ENCODE measurements around the gene ELF1.

Gene ELF1

DNA sequence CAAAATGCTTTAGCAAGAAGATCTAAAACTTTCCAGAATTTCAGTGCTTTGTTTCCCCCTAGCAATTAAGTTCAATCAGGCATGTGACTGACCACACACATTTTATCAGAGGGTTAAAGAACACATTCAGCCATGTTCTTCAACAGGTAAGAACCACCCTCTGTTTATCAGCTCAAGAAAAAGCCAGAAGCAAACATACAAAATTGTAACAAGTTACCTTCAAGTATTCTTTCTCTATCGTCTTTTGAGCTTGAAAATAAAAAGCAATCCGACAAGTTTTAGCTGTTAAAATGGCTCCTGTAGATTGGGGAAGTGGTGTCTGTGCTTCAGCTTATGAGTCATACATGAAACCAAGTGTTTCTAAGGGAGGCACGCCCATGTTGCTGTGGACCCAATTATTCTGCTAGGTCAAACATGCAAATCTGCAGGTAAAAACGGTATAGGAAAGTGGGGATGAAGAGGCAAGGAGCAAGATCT, at the start of gene ELF1:
TSS of gene ELF1 (minus strand) at position 306 of the 477 bp plus-strand sequence. CDS start 37,262 bp downstream, outside the sequence.
- no peaks in the 10 kb centered on the region for H3K9me3 ChIP-seq
- peak within 1 kb of the TSS; percentile 71 for H3K4me2 ChIP-seq
- peaks cover 2% of the 10 kb centered on the region; the same call in 1 of the 2 replicates for H3K36me3 ChIP-seq
- peaks cover 20% of the 10 kb centered on the region for H3K4me1 ChIP-seq
- H3K4me3 ChIP-seq = peak within 1 kb of the TSS; percentile 76
- peaks cover 7% of the 10 kb centered on the region for H4K20me1 ChIP-seq
- TF ChIP-seq Cebpa-rat (IDR thresholded peaks at IDR 0.05) = no peak
- peak within 1 kb of the TSS; percentile 96 for H3K9ac ChIP-seq
- no peaks in the 10 kb centered on the region for H3K27me3 ChIP-seq
- H3K27ac ChIP-seq = peak within 1 kb of the TSS; percentile 94

DNA sequence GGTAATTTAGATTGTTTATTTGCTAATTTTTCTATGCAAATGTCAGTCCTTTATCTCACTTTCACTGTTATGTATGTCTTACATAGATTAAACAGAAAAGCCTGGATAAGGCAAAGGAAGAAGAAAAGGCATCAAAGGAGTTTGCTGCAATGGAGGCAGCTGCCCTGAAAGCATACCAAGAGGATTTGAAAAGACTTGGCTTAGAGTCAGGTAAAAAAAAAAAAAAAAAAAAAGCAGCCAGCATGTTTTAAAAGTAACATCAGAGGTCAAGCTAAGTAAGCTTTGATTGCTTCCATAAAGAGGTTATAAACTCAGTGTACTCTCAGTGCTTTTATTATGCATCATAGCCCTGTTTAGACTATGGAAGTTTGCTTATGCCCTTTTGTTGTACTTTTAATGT, 46.0 kb upstream of the ELF1 start:
- H3K4me1 ChIP-seq = peaks cover 14% of the 10 kb centered on the region
- no peak overlapping the region for H3K4me2 ChIP-seq
- no peak overlapping the region for H3K27ac ChIP-seq
- no peaks in the 10 kb centered on the region for H3K9me3 ChIP-seq
- H3K36me3 ChIP-seq = peaks cover 50% of the 10 kb centered on the region
- H3K9ac ChIP-seq = no peak overlapping the region
- TF ChIP-seq Cebpa-rat (IDR thresholded peaks at IDR 0.05) = no peak
- H3K4me3 ChIP-seq = no peak overlapping the region
- no peaks in the 10 kb centered on the region for H3K27me3 ChIP-seq
- H4K20me1 ChIP-seq = peaks cover 14% of the 10 kb centered on the region; the same call in 1 of the 2 replicates

DNA sequence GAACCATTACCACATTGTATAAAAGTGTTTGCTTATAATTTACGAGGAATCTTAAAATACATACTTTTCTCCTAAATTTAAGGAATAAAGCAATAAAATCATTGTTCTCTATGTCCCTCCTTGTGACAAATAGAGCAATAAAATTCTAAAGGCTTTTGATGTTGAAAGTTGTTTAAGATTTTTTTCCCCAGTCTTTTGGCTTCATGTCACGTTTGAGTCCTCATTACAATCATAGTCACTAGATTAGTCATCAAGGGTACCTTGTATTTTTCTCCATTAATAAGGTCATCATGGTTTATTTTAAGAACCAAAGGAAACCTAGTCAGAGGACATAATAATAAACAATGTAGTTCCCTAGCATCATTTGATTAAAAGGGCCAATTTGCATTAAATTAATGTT, 45.4 kb upstream of the ELF1 start:
- no peak for TF ChIP-seq Cebpa-rat (IDR thresholded peaks at IDR 0.05)
- H4K20me1 ChIP-seq = peaks cover 14% of the 10 kb centered on the region; the same call in 1 of the 2 replicates
- H3K36me3 ChIP-seq = peaks cover 44% of the 10 kb centered on the region
- no peak overlapping the region for H3K27ac ChIP-seq
- H3K9ac ChIP-seq = no peak overlapping the region
- H3K4me3 ChIP-seq = no peak overlapping the region
- no peaks in the 10 kb centered on the region for H3K9me3 ChIP-seq
- H3K27me3 ChIP-seq = no peaks in the 10 kb centered on the region
- peaks cover 14% of the 10 kb centered on the region for H3K4me1 ChIP-seq
- no peak overlapping the region for H3K4me2 ChIP-seq

DNA sequence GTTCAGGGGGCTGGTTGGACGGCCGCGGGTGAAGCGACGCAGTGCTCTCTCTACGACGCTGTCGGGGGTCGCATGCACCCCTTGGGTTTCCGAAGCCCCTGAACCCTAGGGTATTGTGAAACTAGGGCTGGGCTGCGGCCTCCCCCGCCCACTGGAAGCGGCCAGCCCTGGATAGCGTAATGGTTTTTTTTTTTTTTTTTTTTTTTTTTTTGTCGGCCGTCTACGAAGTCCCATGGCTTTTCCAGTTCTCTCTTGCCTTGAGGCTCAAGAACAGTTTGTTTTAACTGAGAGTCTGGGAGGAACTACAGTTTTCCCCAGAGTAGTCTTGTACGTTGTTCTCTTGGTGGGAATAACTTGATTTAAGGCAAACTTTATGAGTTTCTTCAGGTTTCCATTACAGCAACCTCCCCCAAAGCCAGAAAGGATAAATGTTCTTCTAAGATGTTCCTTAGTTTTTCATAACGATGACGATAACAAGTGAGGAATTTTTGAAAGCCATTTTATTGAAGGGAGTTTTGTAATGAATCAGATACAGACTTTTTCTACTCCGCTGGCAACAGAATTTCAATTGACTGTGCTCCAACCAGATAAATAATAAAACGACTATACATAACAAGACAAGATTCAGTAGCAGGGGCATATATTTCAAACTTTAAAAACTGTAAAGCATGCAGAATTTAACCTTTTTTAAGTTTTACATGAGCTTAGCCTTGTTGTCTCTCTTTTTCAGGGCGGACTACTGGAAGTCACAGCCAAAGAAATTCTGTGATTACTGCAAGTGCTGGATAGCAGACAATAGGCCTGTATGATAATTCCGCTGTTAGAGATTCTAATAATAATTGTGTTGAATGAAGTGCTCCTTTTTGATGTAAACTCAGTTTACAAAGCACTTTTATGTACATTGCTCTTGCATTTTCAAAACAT, 43.1 kb upstream of the ELF1 start:
- peaks cover 29% of the 10 kb centered on the region for H3K4me1 ChIP-seq
- no peaks in the 10 kb centered on the region for H3K27me3 ChIP-seq
- peaks cover 23% of the 10 kb centered on the region; the same call in 1 of the 2 replicates for H4K20me1 ChIP-seq
- TF ChIP-seq Cebpa-rat (IDR thresholded peaks at IDR 0.05) = peak; percentile 51; the same call in 1 of the 2 replicates
- peak overlapping the region; percentile 88 for H3K4me2 ChIP-seq
- peak overlapping the region; percentile 89 for H3K27ac ChIP-seq
- H3K4me3 ChIP-seq = peak overlapping the region; percentile 78
- peak overlapping the region; percentile 92 for H3K9ac ChIP-seq
- H3K9me3 ChIP-seq = no peaks in the 10 kb centered on the region
- peaks cover 22% of the 10 kb centered on the region for H3K36me3 ChIP-seq

DNA sequence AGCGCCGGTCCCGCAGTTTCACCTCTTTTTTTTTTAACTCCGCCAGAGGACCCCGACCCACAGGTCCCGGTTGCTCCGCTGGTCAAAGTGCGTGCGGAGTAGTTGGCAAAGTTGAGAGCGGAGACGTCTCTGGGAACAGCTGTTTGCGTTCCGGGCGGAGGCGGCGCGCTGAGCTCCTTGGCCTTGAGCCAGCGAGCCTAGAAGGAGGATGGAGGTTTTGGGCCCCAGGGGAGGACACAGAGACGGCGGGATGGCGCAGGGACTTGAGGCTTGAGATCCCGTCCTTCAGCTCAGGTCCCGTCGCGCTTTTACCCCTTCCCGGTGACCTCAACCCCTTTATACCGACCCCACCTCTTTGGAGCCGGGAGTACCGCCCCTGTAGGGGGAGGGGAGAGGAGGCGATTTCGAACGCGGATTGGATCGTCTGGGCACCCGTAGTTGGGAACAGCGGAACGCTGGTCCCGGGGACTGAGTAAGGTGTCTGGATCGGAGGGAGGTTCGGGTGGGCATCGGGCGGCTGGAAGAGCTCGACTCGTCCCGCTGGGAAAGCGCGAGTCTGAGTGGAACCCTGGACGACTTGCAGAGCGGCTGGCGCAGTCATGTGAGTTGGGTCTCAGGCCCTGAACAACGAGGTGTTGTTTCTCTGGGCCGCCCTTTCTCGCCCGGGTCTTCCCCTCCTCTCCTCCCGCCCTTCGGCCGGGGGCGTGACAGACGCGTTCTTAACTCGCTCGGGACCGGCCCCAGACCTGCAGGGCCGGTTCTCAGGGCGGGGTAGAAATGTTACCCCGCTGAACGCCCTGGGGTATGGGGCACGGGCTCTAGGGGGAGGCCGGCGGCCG, 42.2 kb upstream of the ELF1 start, which contains the start of gene WBP4:
TSS of gene WBP4 (plus strand) at position 435 of the 839 bp plus-strand sequence. CDS start at position 600, 165 bp downstream.
- no peaks in the 10 kb centered on the region for H3K27me3 ChIP-seq
- H3K9me3 ChIP-seq = no peaks in the 10 kb centered on the region
- H3K4me1 ChIP-seq = peaks cover 38% of the 10 kb centered on the region
- H3K9ac ChIP-seq = peak within 1 kb of the TSS; percentile 92
- H3K27ac ChIP-seq = peak within 1 kb of the TSS; percentile 89
- peaks cover 14% of the 10 kb centered on the region for H3K36me3 ChIP-seq
- peak within 1 kb of the TSS; percentile 88 for H3K4me2 ChIP-seq
- peak within 1 kb of the TSS; percentile 78 for H3K4me3 ChIP-seq
- H4K20me1 ChIP-seq = peaks cover 32% of the 10 kb centered on the region
- no peak for TF ChIP-seq Cebpa-rat (IDR thresholded peaks at IDR 0.05)

DNA sequence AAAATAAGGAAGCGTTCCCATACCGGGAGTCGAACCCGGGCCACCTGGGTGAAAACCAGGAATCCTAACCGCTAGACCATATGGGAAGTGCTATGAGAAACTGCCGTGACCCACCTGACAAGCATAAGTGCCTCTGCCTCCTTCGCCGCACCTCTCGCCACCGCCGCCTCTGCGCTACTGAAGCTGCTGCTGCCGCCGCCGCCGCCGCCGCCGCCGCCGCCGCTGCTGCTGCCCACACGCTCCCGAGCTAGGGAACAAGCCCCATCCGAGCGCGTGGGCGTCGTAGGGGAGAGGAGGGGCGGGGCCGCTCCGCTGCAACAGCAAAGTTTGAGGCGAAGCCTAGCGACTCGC, 41.6 kb upstream of the ELF1 start:
- H3K9me3 ChIP-seq = no peaks in the 10 kb centered on the region
- H3K27ac ChIP-seq = peak overlapping the region; percentile 89
- peaks cover 38% of the 10 kb centered on the region for H4K20me1 ChIP-seq
- peaks cover 8% of the 10 kb centered on the region for H3K36me3 ChIP-seq
- H3K4me1 ChIP-seq = peaks cover 44% of the 10 kb centered on the region
- H3K9ac ChIP-seq = peak overlapping the region; percentile 92
- TF ChIP-seq Cebpa-rat (IDR thresholded peaks at IDR 0.05) = no peak
- peak overlapping the region; percentile 78 for H3K4me3 ChIP-seq
- no peaks in the 10 kb centered on the region for H3K27me3 ChIP-seq
- H3K4me2 ChIP-seq = peak overlapping the region; percentile 88

DNA sequence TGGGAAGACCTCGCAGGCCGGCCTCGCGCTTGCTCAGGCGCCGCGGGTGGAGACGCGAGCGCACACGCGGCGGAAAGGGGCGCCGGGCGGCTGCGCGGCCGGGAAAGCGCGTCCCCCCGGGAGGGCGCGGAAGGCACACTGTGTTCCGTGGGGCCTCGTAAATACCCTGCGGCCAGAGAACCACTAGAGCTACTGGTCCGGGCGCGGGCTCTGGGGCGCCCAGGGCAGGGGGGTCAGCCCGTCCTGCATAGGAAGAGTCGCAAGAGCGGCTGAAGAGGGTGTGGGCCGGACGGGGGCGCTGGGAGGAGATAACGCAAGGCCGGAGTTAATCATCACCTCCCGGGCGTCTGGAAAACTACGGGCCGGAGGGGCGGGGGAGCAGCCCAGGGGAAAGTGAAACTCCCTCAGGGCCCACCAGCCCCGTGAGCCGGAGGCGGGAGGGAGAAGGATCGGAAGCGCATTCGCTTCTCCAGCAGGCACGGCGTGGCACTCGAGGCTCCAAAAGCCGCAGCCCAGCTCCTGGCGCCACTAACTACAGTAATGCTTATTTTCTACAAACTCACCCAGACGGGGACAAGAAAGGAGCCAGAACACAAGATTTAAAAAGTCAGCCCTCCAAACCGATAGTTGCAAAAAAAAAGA, 41.1 kb upstream of the ELF1 start:
- Histone ChIP-seq H4K20me1 (peaks cover 43% of the 10 kb centered on the region), H3K27ac (peak overlapping the region; percentile 89), H3K4me3 (peak overlapping the region; percentile 78), H3K9me3 (no peaks in the 10 kb centered on the region), H3K27me3 (no peaks in the 10 kb centered on the region), H3K9ac (peak overlapping the region; percentile 92), H3K4me1 (peaks cover 49% of the 10 kb centered on the region), H3K4me2 (peak overlapping the region; percentile 88), H3K36me3 (peaks cover 3% of the 10 kb centered on the region)
- TF ChIP-seq Cebpa-rat (IDR thresholded peaks at IDR 0.05) = no peak

DNA sequence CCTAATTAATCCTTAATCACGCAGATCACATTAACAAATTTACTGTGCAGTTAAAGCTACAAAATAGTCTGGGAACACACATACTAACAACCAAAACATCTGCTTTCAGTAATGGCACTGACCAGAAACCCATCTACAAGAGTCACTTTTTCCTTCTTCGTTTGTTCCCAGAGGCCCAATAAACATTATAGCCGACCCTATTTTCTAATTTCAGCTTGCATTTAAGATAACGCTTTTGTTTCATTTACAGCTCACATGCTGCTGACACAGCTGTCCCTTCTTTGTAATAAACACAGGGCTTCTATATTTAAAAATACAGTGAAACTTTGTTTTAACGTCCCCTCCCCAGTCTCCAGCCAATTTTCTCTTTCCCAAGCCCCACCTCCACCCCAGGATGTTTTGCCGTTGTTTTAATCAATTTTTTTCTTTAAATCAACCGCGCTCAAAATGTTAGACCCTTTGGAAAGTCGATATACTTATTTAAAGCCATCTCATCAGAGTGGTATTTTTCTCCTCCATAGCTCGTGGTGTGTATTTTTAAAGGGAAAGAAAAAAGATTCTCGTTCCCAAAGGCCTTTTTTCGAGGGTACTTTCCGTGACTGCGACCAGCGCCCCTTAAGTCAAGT, 40.5 kb upstream of the ELF1 start:
- TF ChIP-seq Cebpa-rat (IDR thresholded peaks at IDR 0.05) = no peak
- H3K4me1 ChIP-seq = peaks cover 56% of the 10 kb centered on the region

More for the DNA sequence above, 40.5 kb upstream of the ELF1 start:
- Histone ChIP-seq H3K27me3 (no peaks in the 10 kb centered on the region), H3K36me3 (no peaks in the 10 kb centered on the region), H3K4me2 (peak overlapping the region; percentile 88), H3K4me3 (peak overlapping the region; percentile 78), H3K27ac (peak overlapping the region; percentile 89), H4K20me1 (peaks cover 49% of the 10 kb centered on the region), H3K9ac (peak overlapping the region; percentile 92), H3K9me3 (no peaks in the 10 kb centered on the region)

All from BLaER1 (cell line).